ENCODE results near the gene GPNMB.
"Not testable (repeated sequence)": the region's sequence is repeated elsewhere in the genome, so short reads cannot be mapped to it uniquely, and the experiment has no call there.

GPNMB gene

GRCh38 chr7:23212395-23212794 is 34.2 kb upstream of the GPNMB start:
- Histone ChIP-seq H3K27me3 (ENCODE audit: insufficient read depth, low read length) (no peaks in the 10 kb centered on the region), H3K4me3 (ENCODE audit: low read length) (no peak overlapping the region), H3K27ac (ENCODE audit: low read depth, low read length) (no peak overlapping the region), H3K9ac (ENCODE audit: low read depth, low read length) (no peak overlapping the region), H3K4me1 (ENCODE audit: insufficient read depth, low read length) (no peaks in the 10 kb centered on the region), H3K9me3 (ENCODE audit: insufficient read depth, low read depth, low read length) (no peaks in the 10 kb centered on the region), H3K36me3 (ENCODE audit: insufficient read depth, low read length) (no peaks in the 10 kb centered on the region)
- 90% methylated on average over 2 of the region's 2 CpGs for WGBS

GRCh38 chr7:23212841-23213240 is 33.7 kb upstream of the GPNMB start:
- Histone ChIP-seq H3K4me3 (ENCODE audit: low read length) (no peak overlapping the region), H3K36me3 (ENCODE audit: insufficient read depth, low read length) (no peaks in the 10 kb centered on the region), H3K9ac (ENCODE audit: low read depth, low read length) (no peak overlapping the region), H3K27me3 (ENCODE audit: insufficient read depth, low read length) (no peaks in the 10 kb centered on the region), H3K4me1 (ENCODE audit: insufficient read depth, low read length) (no peaks in the 10 kb centered on the region), H3K9me3 (ENCODE audit: insufficient read depth, low read depth, low read length) (no peaks in the 10 kb centered on the region), H3K27ac (ENCODE audit: low read depth, low read length) (no peak overlapping the region)
- 73% methylated on average over 3 of the region's 4 CpGs for WGBS

- Histone ChIP-seq H3K36me3 (ENCODE audit: insufficient read depth, low read length) (no peaks in the 10 kb centered on the region), H3K9ac (ENCODE audit: low read depth, low read length) (no peak overlapping the region), H3K27ac (ENCODE audit: low read depth, low read length) (no peak overlapping the region), H3K9me3 (ENCODE audit: insufficient read depth, low read depth, low read length) (no peaks in the 10 kb centered on the region), H3K4me3 (ENCODE audit: low read length) (no peak overlapping the region), H3K27me3 (ENCODE audit: insufficient read depth, low read length) (no peaks in the 10 kb centered on the region), H3K4me1 (ENCODE audit: insufficient read depth, low read length) (no peaks in the 10 kb centered on the region)
- WGBS = 95% methylated on average over 11 of the region's 11 CpGs
Measured at GRCh38 chr7:23213755-23214154, 32.8 kb upstream of the GPNMB start.

- no peak overlapping the region for H3K4me3 ChIP-seq (ENCODE audit: low read length)
- no peak overlapping the region for H3K27ac ChIP-seq (ENCODE audit: low read depth, low read length)
- 93% methylated on average over 5 of the region's 5 CpGs for WGBS
- no peaks in the 10 kb centered on the region for H3K4me1 ChIP-seq (ENCODE audit: insufficient read depth, low read length)
- no peaks in the 10 kb centered on the region for H3K27me3 ChIP-seq (ENCODE audit: insufficient read depth, low read length)
- H3K9me3 ChIP-seq (ENCODE audit: insufficient read depth, low read depth, low read length) = no peaks in the 10 kb centered on the region
- H3K36me3 ChIP-seq (ENCODE audit: insufficient read depth, low read length) = no peaks in the 10 kb centered on the region
- no peak overlapping the region for H3K9ac ChIP-seq (ENCODE audit: low read depth, low read length)
Measured at GRCh38 chr7:23214423-23214822, 32.2 kb upstream of the GPNMB start.

GRCh38 chr7:23214938-23215337 is 31.6 kb upstream of the GPNMB start:
- Histone ChIP-seq H3K9ac (ENCODE audit: low read depth, low read length) (no peak overlapping the region), H3K36me3 (ENCODE audit: insufficient read depth, low read length) (no peaks in the 10 kb centered on the region), H3K9me3 (ENCODE audit: insufficient read depth, low read depth, low read length) (no peaks in the 10 kb centered on the region), H3K27ac (ENCODE audit: low read depth, low read length) (no peak overlapping the region), H3K4me3 (ENCODE audit: low read length) (no peak overlapping the region), H3K4me1 (ENCODE audit: insufficient read depth, low read length) (no peaks in the 10 kb centered on the region), H3K27me3 (ENCODE audit: insufficient read depth, low read length) (no peaks in the 10 kb centered on the region)
- 82% methylated on average over 1 of the region's 6 CpGs for WGBS

GRCh38 chr7:23216021-23216420 is 30.6 kb upstream of the GPNMB start:
- H3K27ac ChIP-seq (ENCODE audit: low read depth, low read length) = no peak overlapping the region
- no peaks in the 10 kb centered on the region for H3K36me3 ChIP-seq (ENCODE audit: insufficient read depth, low read length)
- H3K4me1 ChIP-seq (ENCODE audit: insufficient read depth, low read length) = peaks cover 5% of the 10 kb centered on the region; the same call in 1 of the 2 replicates
- H3K27me3 ChIP-seq (ENCODE audit: insufficient read depth, low read length) = no peaks in the 10 kb centered on the region
- no peak overlapping the region for H3K9ac ChIP-seq (ENCODE audit: low read depth, low read length)
- no peak overlapping the region for H3K4me3 ChIP-seq (ENCODE audit: low read length)
- 92% methylated on average over 2 of the region's 2 CpGs for WGBS
- no peaks in the 10 kb centered on the region for H3K9me3 ChIP-seq (ENCODE audit: insufficient read depth, low read depth, low read length)

- Histone ChIP-seq H3K27ac (ENCODE audit: low read depth, low read length) (no peak overlapping the region), H3K9me3 (ENCODE audit: insufficient read depth, low read depth, low read length) (no peaks in the 10 kb centered on the region), H3K9ac (ENCODE audit: low read depth, low read length) (no peak overlapping the region), H3K4me1 (ENCODE audit: insufficient read depth, low read length) (peaks cover 5% of the 10 kb centered on the region; the same call in 1 of the 2 replicates), H3K4me3 (ENCODE audit: low read length) (no peak overlapping the region), H3K27me3 (ENCODE audit: insufficient read depth, low read length) (no peaks in the 10 kb centered on the region), H3K36me3 (ENCODE audit: insufficient read depth, low read length) (no peaks in the 10 kb centered on the region)
- WGBS = 72% methylated on average over 3 of the region's 3 CpGs
Measured at GRCh38 chr7:23218196-23218595, 28.4 kb upstream of the GPNMB start.

- Histone ChIP-seq H3K27ac (ENCODE audit: low read depth, low read length) (no peak overlapping the region), H3K4me3 (ENCODE audit: low read length) (no peak overlapping the region), H3K36me3 (ENCODE audit: insufficient read depth, low read length) (no peaks in the 10 kb centered on the region), H3K9me3 (ENCODE audit: insufficient read depth, low read depth, low read length) (no peaks in the 10 kb centered on the region), H3K27me3 (ENCODE audit: insufficient read depth, low read length) (no peaks in the 10 kb centered on the region), H3K4me1 (ENCODE audit: insufficient read depth, low read length) (peaks cover 5% of the 10 kb centered on the region; the same call in 1 of the 2 replicates), H3K9ac (ENCODE audit: low read depth, low read length) (no peak overlapping the region)
- 73% methylated on average over 10 of the region's 10 CpGs for WGBS
Measured at GRCh38 chr7:23220690-23221305, 25.8 kb upstream of the GPNMB start.

- Histone ChIP-seq H3K27me3 (ENCODE audit: insufficient read depth, low read length) (no peaks in the 10 kb centered on the region), H3K9ac (ENCODE audit: low read depth, low read length) (no peak overlapping the region), H3K4me1 (ENCODE audit: insufficient read depth, low read length) (peaks cover 5% of the 10 kb centered on the region; the same call in 1 of the 2 replicates), H3K4me3 (ENCODE audit: low read length) (no peak overlapping the region), H3K9me3 (ENCODE audit: insufficient read depth, low read depth, low read length) (no peaks in the 10 kb centered on the region), H3K27ac (ENCODE audit: low read depth, low read length) (no peak overlapping the region), H3K36me3 (ENCODE audit: insufficient read depth, low read length) (no peaks in the 10 kb centered on the region)
- WGBS = 74% methylated on average over 5 of the region's 5 CpGs
Measured at GRCh38 chr7:23222439-23223030, 24.0 kb upstream of the GPNMB start.

GRCh38 chr7:23224364-23224763 is 22.2 kb upstream of the GPNMB start:
- not testable (repeated sequence) for H3K4me3 ChIP-seq (ENCODE audit: low read length); H3K9me3 ChIP-seq (ENCODE audit: insufficient read depth, low read depth, low read length); H3K27ac ChIP-seq (ENCODE audit: low read depth, low read length); H3K36me3 ChIP-seq (ENCODE audit: insufficient read depth, low read length); H3K9ac ChIP-seq (ENCODE audit: low read depth, low read length); H3K27me3 ChIP-seq (ENCODE audit: insufficient read depth, low read length); H3K4me1 ChIP-seq (ENCODE audit: insufficient read depth, low read length)
- WGBS = 91% methylated on average over 3 of the region's 4 CpGs

- H3K9ac ChIP-seq (ENCODE audit: low read depth, low read length) = no peak overlapping the region
- H3K27me3 ChIP-seq (ENCODE audit: insufficient read depth, low read length) = no peaks in the 10 kb centered on the region
- no peak overlapping the region for H3K4me3 ChIP-seq (ENCODE audit: low read length)
- 91% methylated on average over 3 of the region's 4 CpGs for WGBS
- H3K9me3 ChIP-seq (ENCODE audit: insufficient read depth, low read depth, low read length) = no peaks in the 10 kb centered on the region
- H3K36me3 ChIP-seq (ENCODE audit: insufficient read depth, low read length) = no peaks in the 10 kb centered on the region
- no peak overlapping the region for H3K27ac ChIP-seq (ENCODE audit: low read depth, low read length)
- no peaks in the 10 kb centered on the region for H3K4me1 ChIP-seq (ENCODE audit: insufficient read depth, low read length)
Measured at GRCh38 chr7:23226844-23227450, 19.6 kb upstream of the GPNMB start.

Measured in HUES64 (cell line).